GM23338 (cell line): ENCODE measurements around the gene DAZAP1.

Experiments
- CTCF ChIP-seq, 2 experiments: fragments of 200-600 bp in 1 of 2; sonication (generic) in 1 of 2; conservative IDR thresholded peaks; 2 replicates each; pipeline versions ENCODE4 v1.5.1 to v1.6.1; 2016 to 2017; ENCODE audit warnings: antibody characterized with exemption in 2 of 2, low read depth in 2 of 2, mild to moderate bottlenecking in 2 of 2, moderate library complexity in 1 of 2
- EZH2 ChIP-seq: fragments of 200-600 bp; sonication (generic); IDR thresholded peaks from one replicate; pipeline ENCODE4 v1.8.0; 2017; ENCODE audit warnings: antibody characterized with exemption, mild to moderate bottlenecking, low read depth; ENCODE audit not compliant: unreplicated experiment
- POLR2AphosphoS5 ChIP-seq: IDR thresholded peaks from 2 replicates; pipeline ENCODE4 v1.6.1; 2016; ENCODE audit warnings: antibody characterized with exemption, low read depth

DNA sequence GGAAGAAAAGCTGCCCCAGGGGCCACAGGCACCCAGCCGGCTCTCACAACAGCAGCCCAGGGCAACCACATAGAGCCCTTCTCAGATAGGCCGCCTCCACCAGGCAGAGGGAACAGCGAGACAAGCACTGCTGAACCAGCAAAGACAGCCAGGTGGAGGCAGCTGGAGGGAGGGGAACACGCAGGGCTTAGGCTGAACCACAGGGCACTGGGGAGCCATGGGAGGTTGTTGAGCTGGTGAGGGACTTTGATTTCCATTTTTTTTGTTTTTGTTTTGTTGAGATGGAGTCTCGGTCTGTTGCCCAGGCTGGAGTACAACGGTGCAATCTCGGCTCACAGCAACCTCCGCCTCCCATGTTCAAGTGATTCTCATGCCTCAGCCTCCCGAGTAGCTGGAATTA is 9.5 kb upstream of the DAZAP1 start:
- TF ChIP-seq CTCF (conservative IDR thresholded peaks at IDR 0.05; ENCODE audit: low read depth in 2 of 2) (no peak), POLR2AphosphoS5 (no peak), EZH2 (no peak)
